Measurements from ENCODE around the gene CEPT1. TPM values are rescaled to one million over a fixed set of nuclear protein-coding genes. Genes with fewer than 3 reads are reported as not detected.

CEPT1 gene
- total and polyA plus RNA-seq, 9 of the 15 experiments (the other 6 are each of a cell fraction or from before 2014, with no cell fraction given) = 24.4 to 72.6 (median 42.4) TPM

DNA sequence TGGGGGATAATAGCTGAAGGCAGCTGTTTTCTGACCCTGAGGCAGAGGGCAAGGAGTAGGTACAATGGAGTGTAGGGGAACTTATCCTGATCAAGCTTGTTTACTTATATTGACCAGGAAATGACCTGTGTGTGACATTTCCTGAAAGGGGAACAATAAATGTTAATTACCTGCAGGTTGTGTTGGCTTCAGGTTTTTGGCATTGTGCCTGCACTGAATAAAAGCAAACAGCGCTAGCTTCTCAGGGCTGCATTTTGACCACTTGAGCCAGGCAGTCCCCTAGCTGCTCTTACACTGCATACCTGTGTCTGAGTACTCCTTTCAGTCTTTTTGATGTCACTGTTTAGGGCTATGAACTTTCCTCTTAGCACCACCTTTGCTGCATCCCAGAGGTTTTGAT is 40.7 kb upstream of the CEPT1 start (continued):
- TF ChIP-seq, protein P1, sequence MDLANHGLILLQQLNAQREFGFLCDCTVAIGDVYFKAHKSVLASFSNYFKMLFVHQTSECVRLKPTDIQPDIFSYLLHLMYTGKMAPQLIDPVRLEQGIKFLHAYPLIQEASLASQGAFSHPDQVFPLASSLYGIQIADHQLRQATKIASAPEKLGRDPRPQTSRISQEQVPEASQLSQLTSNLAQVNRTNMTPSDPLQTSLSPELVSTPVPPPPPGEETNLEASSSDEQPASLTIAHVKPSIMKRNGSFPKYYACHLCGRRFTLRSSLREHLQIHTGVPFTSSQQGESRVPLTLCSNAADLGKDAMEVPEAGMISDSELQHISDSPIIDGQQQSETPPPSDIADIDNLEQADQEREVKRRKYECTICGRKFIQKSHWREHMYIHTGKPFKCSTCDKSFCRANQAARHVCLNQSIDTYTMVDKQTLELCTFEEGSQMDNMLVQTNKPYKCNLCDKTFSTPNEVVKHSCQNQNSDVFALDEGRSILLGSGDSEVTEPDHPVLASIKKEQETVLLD (IDR thresholded peaks at IDR 0.05) = no peak
- peak; percentile 36; the same call in 1 of the 2 replicates for TF ChIP-seq CBX1 (IDR thresholded peaks at IDR 0.05; ENCODE audit: low read depth)
- TF ChIP-seq, protein P2, sequence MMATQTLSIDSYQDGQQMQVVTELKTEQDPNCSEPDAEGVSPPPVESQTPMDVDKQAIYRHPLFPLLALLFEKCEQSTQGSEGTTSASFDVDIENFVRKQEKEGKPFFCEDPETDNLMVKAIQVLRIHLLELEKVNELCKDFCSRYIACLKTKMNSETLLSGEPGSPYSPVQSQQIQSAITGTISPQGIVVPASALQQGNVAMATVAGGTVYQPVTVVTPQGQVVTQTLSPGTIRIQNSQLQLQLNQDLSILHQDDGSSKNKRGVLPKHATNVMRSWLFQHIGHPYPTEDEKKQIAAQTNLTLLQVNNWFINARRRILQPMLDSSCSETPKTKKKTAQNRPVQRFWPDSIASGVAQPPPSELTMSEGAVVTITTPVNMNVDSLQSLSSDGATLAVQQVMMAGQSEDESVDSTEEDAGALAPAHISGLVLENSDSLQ (IDR thresholded peaks at IDR 0.05) = no peak
- no peak for TF ChIP-seq HDAC1 (IDR thresholded peaks at IDR 0.05)
- no peak for TF ChIP-seq EWSR1 (IDR thresholded peaks at IDR 0.05; ENCODE audit: borderline replicate concordance, low read depth, partially characterized antibody)
- no peak for TF ChIP-seq KAT8 (IDR thresholded peaks at IDR 0.05; ENCODE audit: low read depth)
- no peak for TF ChIP-seq ETV5 (CRISPR knock-in tag; IDR thresholded peaks at IDR 0.05; ENCODE audit: low read depth)
- no peak for TF ChIP-seq ZNF780A (CRISPR knock-in tag; IDR thresholded peaks at IDR 0.05)
- no peak for TF ChIP-seq ATF1 (CRISPR knock-in tag; IDR thresholded peaks at IDR 0.05)
- TF ChIP-seq ATF1 (tag; IDR thresholded peaks at IDR 0.05) = no peak
- TF ChIP-seq KLF13 (tag; IDR thresholded peaks at IDR 0.05; ENCODE audit: borderline replicate concordance, low read depth) = no peak
- no peak for TF ChIP-seq CAMTA2 (CRISPR knock-in tag; conservative IDR thresholded peaks at IDR 0.05)
- TF ChIP-seq, protein P3, sequence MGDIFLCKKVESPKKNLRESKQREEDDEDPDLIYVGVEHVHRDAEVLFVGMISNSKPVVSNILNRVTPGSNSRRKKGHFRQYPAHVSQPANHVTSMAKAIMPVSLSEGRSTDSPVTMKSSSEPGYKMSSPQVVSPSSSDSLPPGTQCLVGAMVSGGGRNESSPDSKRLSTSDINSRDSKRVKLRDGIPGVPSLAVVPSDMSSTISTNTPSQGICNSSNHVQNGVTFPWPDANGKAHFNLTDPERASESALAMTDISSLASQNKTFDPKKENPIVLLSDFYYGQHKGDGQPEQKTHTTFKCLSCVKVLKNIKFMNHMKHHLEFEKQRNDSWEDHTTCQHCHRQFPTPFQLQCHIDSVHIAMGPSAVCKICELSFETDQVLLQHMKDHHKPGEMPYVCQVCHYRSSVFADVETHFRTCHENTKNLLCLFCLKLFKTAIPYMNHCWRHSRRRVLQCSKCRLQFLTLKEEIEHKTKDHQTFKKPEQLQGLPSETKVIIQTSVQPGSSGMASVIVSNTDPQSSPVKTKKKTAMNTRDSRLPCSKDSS (IDR thresholded peaks at IDR 0.05; ENCODE audit: low read depth, partially characterized antibody) = peak; percentile 72
- no peak for TF ChIP-seq GABPA (tag; conservative IDR thresholded peaks at IDR 0.05; ENCODE audit: low read depth)
- TF ChIP-seq BRD9 (IDR thresholded peaks at IDR 0.05; ENCODE audit: low read depth, partially characterized antibody) = no peak
- TF ChIP-seq, protein P4, sequence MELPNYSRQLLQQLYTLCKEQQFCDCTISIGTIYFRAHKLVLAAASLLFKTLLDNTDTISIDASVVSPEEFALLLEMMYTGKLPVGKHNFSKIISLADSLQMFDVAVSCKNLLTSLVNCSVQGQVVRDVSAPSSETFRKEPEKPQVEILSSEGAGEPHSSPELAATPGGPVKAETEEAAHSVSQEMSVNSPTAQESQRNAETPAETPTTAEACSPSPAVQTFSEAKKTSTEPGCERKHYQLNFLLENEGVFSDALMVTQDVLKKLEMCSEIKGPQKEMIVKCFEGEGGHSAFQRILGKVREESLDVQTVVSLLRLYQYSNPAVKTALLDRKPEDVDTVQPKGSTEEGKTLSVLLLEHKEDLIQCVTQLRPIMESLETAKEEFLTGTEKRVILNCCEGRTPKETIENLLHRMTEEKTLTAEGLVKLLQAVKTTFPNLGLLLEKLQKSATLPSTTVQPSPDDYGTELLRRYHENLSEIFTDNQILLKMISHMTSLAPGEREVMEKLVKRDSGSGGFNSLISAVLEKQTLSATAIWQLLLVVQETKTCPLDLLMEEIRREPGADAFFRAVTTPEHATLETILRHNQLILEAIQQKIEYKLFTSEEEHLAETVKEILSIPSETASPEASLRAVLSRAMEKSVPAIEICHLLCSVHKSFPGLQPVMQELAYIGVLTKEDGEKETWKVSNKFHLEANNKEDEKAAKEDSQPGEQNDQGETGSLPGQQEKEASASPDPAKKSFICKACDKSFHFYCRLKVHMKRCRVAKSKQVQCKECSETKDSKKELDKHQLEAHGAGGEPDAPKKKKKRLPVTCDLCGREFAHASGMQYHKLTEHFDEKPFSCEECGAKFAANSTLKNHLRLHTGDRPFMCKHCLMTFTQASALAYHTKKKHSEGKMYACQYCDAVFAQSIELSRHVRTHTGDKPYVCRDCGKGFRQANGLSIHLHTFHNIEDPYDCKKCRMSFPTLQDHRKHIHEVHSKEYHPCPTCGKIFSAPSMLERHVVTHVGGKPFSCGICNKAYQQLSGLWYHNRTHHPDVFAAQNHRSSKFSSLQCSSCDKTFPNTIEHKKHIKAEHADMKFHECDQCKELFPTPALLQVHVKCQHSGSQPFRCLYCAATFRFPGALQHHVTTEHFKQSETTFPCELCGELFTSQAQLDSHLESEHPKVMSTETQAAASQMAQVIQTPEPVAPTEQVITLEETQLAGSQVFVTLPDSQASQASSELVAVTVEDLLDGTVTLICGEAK (IDR thresholded peaks at IDR 0.05) = peak; percentile 39; the same call in 1 of the 2 replicates
- TF ChIP-seq, protein P4 (CRISPR knock-in tag; IDR thresholded peaks at IDR 0.05) = no peak

Data from K562 (cell line).